RWPE1 (cell line): ENCODE results near the gene IGF2BP1.
"Not testable (repeated sequence)": the region's sequence is repeated elsewhere in the genome, so short reads cannot be mapped to it uniquely, and the experiment has no call there.

ENCODE experiments used
- CTCF ChIA-PET: fragments of 350-600 bp; sonication (Branson Sonifier 250); formaldehyde crosslinking; extraction: SDS; loops from one replicate; lab custom pipeline; 2021; lab: Yijun Ruan, JAX
- POLR2A ChIA-PET: fragments of 400-600 bp; formaldehyde crosslinking; extraction: SDS; loops from one replicate; lab custom pipeline; 2020; ENCODE audit warnings: antibody characterized with exemption; ENCODE audit not compliant: low non-redundant PET; lab: Yijun Ruan, JAX
- DNase-seq: peaks from one replicate; pipeline ENCODE4 v3.0.0; 2012; ENCODE audit warnings: low spot score
- H3K27ac ChIP-seq: fragments of 450-650 bp; 2 replicates; pipeline ENCODE4 v1.5.1; 2017
- CTCF ChIP-seq: fragments of 450-650 bp; conservative IDR thresholded peaks from 2 replicates; pipeline ENCODE4 v1.5.1; 2017; ENCODE audit warnings: low read depth, mild to moderate bottlenecking

Gene IGF2BP1

GRCh38 chr17:49000943-49001342 is 3.8 kb downstream of the IGF2BP1 start:
- H3K27ac ChIP-seq: no peak overlapping the region
- no peak for DNase-seq
- CTCF ChIA-PET: no interaction called here
- POLR2A ChIA-PET: no interaction called here
- no peak for TF ChIP-seq CTCF

- DNase-seq: no peak
- no peak for TF ChIP-seq CTCF
- CTCF ChIA-PET: no interaction called here
- no peak overlapping the region for H3K27ac ChIP-seq
- POLR2A ChIA-PET: no interaction called here
These were observed 4.5 kb downstream of the IGF2BP1 start for GRCh38 chr17:49001671-49002070.

- no peak overlapping the region for H3K27ac ChIP-seq
- TF ChIP-seq CTCF: no peak
- DNase-seq: no peak
- POLR2A ChIA-PET: no interaction called here
- CTCF ChIA-PET: interaction anchor here (0.6 kb wide), 1 partner anchor 46 kb away, joined by 10 read pairs; no protein-coding TSS in a partner anchor
These were observed 5.1 kb downstream of the IGF2BP1 start for GRCh38 chr17:49002331-49002730.

- CTCF ChIA-PET: interaction anchor here (0.6 kb wide), 1 partner anchor 45 kb away, joined by 10 read pairs; no protein-coding TSS in a partner anchor
- DNase-seq: no peak
- POLR2A ChIA-PET: no interaction called here
- TF ChIP-seq CTCF: no peak
- H3K27ac ChIP-seq: no peak overlapping the region
These were observed 5.6 kb downstream of the IGF2BP1 start for GRCh38 chr17:49002766-49003165.

- DNase-seq: no peak
- CTCF ChIA-PET: interaction anchor here (0.6 to 1.1 kb wide), 3 partner anchors 30 to 182 kb away, joined by 4 to 5 read pairs (median 4); no protein-coding TSS in a partner anchor
- POLR2A ChIA-PET: interaction anchor here (0.6 kb wide), 1 partner anchor 55 kb away, joined by 4 read pairs; no protein-coding TSS in a partner anchor
- TF ChIP-seq CTCF: no peak
- H3K27ac ChIP-seq: no peak overlapping the region
These were observed 6.6 kb downstream of the IGF2BP1 start for GRCh38 chr17:49003557-49004511.

- CTCF ChIA-PET: interaction anchor here (0.7 to 1.1 kb wide), 2 partner anchors 31 to 82 kb away, joined by 4 to 6 read pairs; no protein-coding TSS in a partner anchor
- no peak overlapping the region for H3K27ac ChIP-seq
- POLR2A ChIA-PET: no interaction called here
- DNase-seq: no peak
- no peak for TF ChIP-seq CTCF
These were observed 8.0 kb downstream of the IGF2BP1 start for GRCh38 chr17:49005140-49005539.

- POLR2A ChIA-PET: interaction anchor here (0.7 kb wide), 1 partner anchor 26 kb away, joined by 3 read pairs; no protein-coding TSS in a partner anchor
- CTCF ChIA-PET, H3K27ac ChIP-seq, DNase-seq: not testable (repeated sequence)
These were observed 11.7 kb downstream of the IGF2BP1 start for GRCh38 chr17:49008908-49009307.
